ENCODE measurements around the gene CA10.

- no peak for TF ChIP-seq EZH2 (IDR thresholded peaks at IDR 0.05; ENCODE audit: insufficient read depth, poor library complexity, severe bottlenecking)
- TF ChIP-seq EZH2phosphoT487 (IDR thresholded peaks at IDR 0.05; ENCODE audit: insufficient read depth, low read depth), result no peak
Observed at GRCh38 chr17:51794466-51794865, 364.0 kb downstream of the CA10 start.
